HFFc6 (cell line): ENCODE measurements around the gene ARHGAP40. TPM values are rescaled to one million over a fixed set of nuclear protein-coding genes. Genes with fewer than 3 reads are reported as not detected.

Experiments
- DNase-seq: peaks from one replicate; pipeline ENCODE4 v3.0.0-alpha.2; 2018
- H3K27ac Mint-ChIP-seq: 2 replicates; pipeline ENCODE4 v1.8.0; 2020; ENCODE audit warnings: mild to moderate bottlenecking, mixed read lengths
- H3K27me3 Mint-ChIP-seq: 2 replicates; pipeline ENCODE4 v1.8.0; 2021; ENCODE audit warnings: mild to moderate bottlenecking, moderate library complexity, mixed read lengths; ENCODE audit not compliant: insufficient read depth
- H3K36me3 Mint-ChIP-seq: 2 replicates; pipeline ENCODE4 v1.8.0; 2021; ENCODE audit warnings: low read depth, mixed read lengths
- H3K4me1 Mint-ChIP-seq: 2 replicates; pipeline ENCODE4 v1.8.0; 2020; ENCODE audit warnings: low read depth, mixed read lengths
- H3K4me3 Mint-ChIP-seq: 2 replicates; pipeline ENCODE4 v1.8.0; 2020; ENCODE audit warnings: mild to moderate bottlenecking, moderate library complexity, mixed read lengths
- H3K9me3 Mint-ChIP-seq: 2 replicates; pipeline ENCODE4 v1.8.0; 2020; ENCODE audit warnings: mild to moderate bottlenecking, mixed read lengths
- total RNA-seq, 6 experiments: library from RNA; stranded (reverse); fragmentation: NEBNext Ultra II Directional; extraction: Animal tissue kit (Norgen Biotek cat#: 25700); gene quantifications; 2 replicates in 1 of 6; 3 replicates in 5 of 6; pipeline ENCODE4 v1.2.3, GENCODE V29; 2021
- TF ChIP-seq, protein P1 (sequence below): fragments of 200-600 bp; sonication (generic); IDR thresholded peaks from 2 replicates; pipeline ENCODE4 v1.5.0; 2021; ENCODE audit warnings: antibody characterized with exemption, mild to moderate bottlenecking

Gene ARHGAP40
- total RNA-seq, 6 experiments from 2014 or later, result 0.09 to 0.75 (median 0.48) TPM; not detected in 1

- Mint-ChIP-seq H3K36me3 (no peaks in the 10 kb centered on the region), H3K4me3 (no peak overlapping the region), H3K27me3 (peaks cover 6% of the 10 kb centered on the region), H3K27ac (no peak overlapping the region), H3K4me1 (no peaks in the 10 kb centered on the region), H3K9me3 (no peaks in the 10 kb centered on the region)
- peak; percentile 12 for DNase-seq
- TF ChIP-seq, protein P1, sequence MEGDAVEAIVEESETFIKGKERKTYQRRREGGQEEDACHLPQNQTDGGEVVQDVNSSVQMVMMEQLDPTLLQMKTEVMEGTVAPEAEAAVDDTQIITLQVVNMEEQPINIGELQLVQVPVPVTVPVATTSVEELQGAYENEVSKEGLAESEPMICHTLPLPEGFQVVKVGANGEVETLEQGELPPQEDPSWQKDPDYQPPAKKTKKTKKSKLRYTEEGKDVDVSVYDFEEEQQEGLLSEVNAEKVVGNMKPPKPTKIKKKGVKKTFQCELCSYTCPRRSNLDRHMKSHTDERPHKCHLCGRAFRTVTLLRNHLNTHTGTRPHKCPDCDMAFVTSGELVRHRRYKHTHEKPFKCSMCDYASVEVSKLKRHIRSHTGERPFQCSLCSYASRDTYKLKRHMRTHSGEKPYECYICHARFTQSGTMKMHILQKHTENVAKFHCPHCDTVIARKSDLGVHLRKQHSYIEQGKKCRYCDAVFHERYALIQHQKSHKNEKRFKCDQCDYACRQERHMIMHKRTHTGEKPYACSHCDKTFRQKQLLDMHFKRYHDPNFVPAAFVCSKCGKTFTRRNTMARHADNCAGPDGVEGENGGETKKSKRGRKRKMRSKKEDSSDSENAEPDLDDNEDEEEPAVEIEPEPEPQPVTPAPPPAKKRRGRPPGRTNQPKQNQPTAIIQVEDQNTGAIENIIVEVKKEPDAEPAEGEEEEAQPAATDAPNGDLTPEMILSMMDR, result no peak
Observed at GRCh38 chr20:38685853-38686473, 84.4 kb downstream of the ARHGAP40 start.

- H3K4me1 Mint-ChIP-seq, result no peaks in the 10 kb centered on the region
- no peak overlapping the region for H3K27ac Mint-ChIP-seq
- TF ChIP-seq, protein P1, result no peak
- DNase-seq, result peak; percentile 54
- no peak overlapping the region for H3K4me3 Mint-ChIP-seq
- H3K27me3 Mint-ChIP-seq, result peaks cover 7% of the 10 kb centered on the region
- no peaks in the 10 kb centered on the region for H3K36me3 Mint-ChIP-seq
- no peaks in the 10 kb centered on the region for H3K9me3 Mint-ChIP-seq
Observed at GRCh38 chr20:38692436-38693411, 91.1 kb downstream of the ARHGAP40 start.

DNA sequence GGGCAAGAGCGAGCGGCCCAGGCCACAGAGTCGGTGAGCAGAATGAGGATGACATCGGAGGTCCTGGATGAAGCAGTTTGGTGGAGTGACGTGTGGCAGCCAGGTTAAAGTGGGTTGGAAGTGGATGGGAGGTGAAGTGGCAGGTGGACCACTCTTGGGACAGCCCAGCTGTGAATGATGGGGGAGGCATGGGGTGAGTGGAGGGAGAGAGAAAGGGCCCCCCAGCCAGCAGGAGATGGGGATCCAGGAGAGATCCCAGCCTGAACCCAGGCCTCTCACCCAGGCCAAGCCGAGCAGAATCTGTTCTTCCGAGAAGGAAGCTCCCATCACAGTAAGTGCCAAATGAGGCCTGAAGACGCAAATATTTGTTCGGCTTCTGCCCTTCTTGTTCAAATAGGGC lies 95.7 kb downstream of the ARHGAP40 start:
- no peaks in the 10 kb centered on the region for H3K9me3 Mint-ChIP-seq
- H3K4me3 Mint-ChIP-seq, result no peak overlapping the region
- H3K27me3 Mint-ChIP-seq, result peaks cover 16% of the 10 kb centered on the region
- DNase-seq, result no peak
- H3K36me3 Mint-ChIP-seq, result no peaks in the 10 kb centered on the region
- no peaks in the 10 kb centered on the region for H3K4me1 Mint-ChIP-seq
- no peak overlapping the region for H3K27ac Mint-ChIP-seq
- TF ChIP-seq, protein P1, result no peak

DNA sequence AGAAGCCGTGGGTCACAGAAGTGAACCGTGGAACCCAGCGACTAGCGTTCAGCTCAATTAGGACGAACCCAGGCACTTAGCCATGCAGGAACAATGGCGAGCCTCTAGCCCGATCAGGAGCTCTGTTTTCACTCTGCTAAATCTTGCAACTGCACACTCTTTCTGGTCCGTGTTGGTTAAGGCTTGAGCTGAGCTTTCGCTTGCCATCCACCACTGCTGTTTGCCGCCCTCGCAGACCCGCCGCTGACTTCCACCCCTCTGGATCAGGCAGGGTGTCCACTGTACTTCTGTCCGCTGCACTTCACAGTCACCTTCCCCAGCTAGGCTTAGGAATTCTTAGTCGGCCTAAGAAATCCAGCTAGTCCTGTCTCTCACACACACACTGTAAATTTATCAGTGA lies 96.9 kb downstream of the ARHGAP40 start:
- H3K9me3 Mint-ChIP-seq, result no peaks in the 10 kb centered on the region
- H3K4me3 Mint-ChIP-seq, result no peak overlapping the region
- H3K36me3 Mint-ChIP-seq, result no peaks in the 10 kb centered on the region
- no peak overlapping the region for H3K27ac Mint-ChIP-seq
- no peaks in the 10 kb centered on the region for H3K4me1 Mint-ChIP-seq
- TF ChIP-seq, protein P1, result no peak
- peaks cover 25% of the 10 kb centered on the region for H3K27me3 Mint-ChIP-seq
- DNase-seq, result no peak

GRCh38 chr20:38700141-38700540 lies 98.5 kb downstream of the ARHGAP40 start:
- Mint-ChIP-seq H3K27ac (no peak overlapping the region), H3K4me3 (no peak overlapping the region), H3K4me1 (no peaks in the 10 kb centered on the region), H3K27me3 (peaks cover 35% of the 10 kb centered on the region), H3K9me3 (no peaks in the 10 kb centered on the region), H3K36me3 (no peaks in the 10 kb centered on the region)
- DNase-seq, result no peak
- TF ChIP-seq, protein P1, result no peak

Other genes starting within 250 kb of the ARHGAP40 start
- 10 to 100 TPM; 29.6 to 45.4 (median 32.0) TPM for gene SNHG17, start 166.5 kb upstream of the ARHGAP40 start, total RNA-seq
- 10 to 100 TPM; 23.4 to 29.5 (median 26.7) TPM for gene RALGAPB, start 129.0 kb upstream of the ARHGAP40 start, total RNA-seq
- gene ADIG, start 20.6 kb upstream of the ARHGAP40 start, total RNA-seq, result not detected
- not detected for gene SLC32A1, start 122.7 kb downstream of the ARHGAP40 start, total RNA-seq
- gene ACTR5, start 146.7 kb downstream of the ARHGAP40 start, total RNA-seq, result 1 to 10 TPM; 3.2 to 4.3 (median 3.8) TPM
- gene PPP1R16B, start 203.9 kb downstream of the ARHGAP40 start, total RNA-seq, result not detected